Measurements from ENCODE around the gene MEIS2. TPM values are rescaled to one million over a fixed set of nuclear protein-coding genes. Genes with fewer than 3 reads are reported as not detected.

The MEIS2 gene
- total RNA-seq, 1 donor from 2014 or later: 13.0 TPM

GRCh38 chr15:36977659-36978058 is 122.7 kb downstream of the MEIS2 start:
- H3K27ac Mint-ChIP-seq (ENCODE audit: unreplicated experiment): no peak overlapping the region
- no peak for DNase-seq (ENCODE audit: low spot score)

GRCh38 chr15:36972704-36973103 is 127.6 kb downstream of the MEIS2 start:
- no peaks in the 10 kb centered on the region for H3K36me3 Mint-ChIP-seq (ENCODE audit: low read depth, unreplicated experiment)
- no peak for TF ChIP-seq CTCF (IDR thresholded peaks at IDR 0.05; ENCODE audit: unreplicated experiment)
- no peak for DNase-seq (ENCODE audit: low spot score)
- H3K27me3 Mint-ChIP-seq (ENCODE audit: unreplicated experiment): peaks cover 2% of the 10 kb centered on the region
- H3K4me3 Mint-ChIP-seq (ENCODE audit: unreplicated experiment): no peak overlapping the region
- no peak overlapping the region for H3K27ac Mint-ChIP-seq (ENCODE audit: unreplicated experiment)
- H3K4me1 Mint-ChIP-seq (ENCODE audit: unreplicated experiment): peaks cover 2% of the 10 kb centered on the region
- H3K9me3 Mint-ChIP-seq (ENCODE audit: unreplicated experiment): no peaks in the 10 kb centered on the region

More at GRCh38 chr15:36977659-36978058, 122.7 kb downstream of the MEIS2 start:
- no peaks in the 10 kb centered on the region for H3K27me3 Mint-ChIP-seq (ENCODE audit: unreplicated experiment)
- H3K4me3 Mint-ChIP-seq (ENCODE audit: unreplicated experiment): no peak overlapping the region
- H3K36me3 Mint-ChIP-seq (ENCODE audit: low read depth, unreplicated experiment): no peaks in the 10 kb centered on the region
- TF ChIP-seq CTCF (IDR thresholded peaks at IDR 0.05; ENCODE audit: unreplicated experiment): no peak
- H3K4me1 Mint-ChIP-seq (ENCODE audit: unreplicated experiment): no peaks in the 10 kb centered on the region
- H3K9me3 Mint-ChIP-seq (ENCODE audit: unreplicated experiment): no peaks in the 10 kb centered on the region

GRCh38 chr15:36970522-36970921 is 129.8 kb downstream of the MEIS2 start:
- Mint-ChIP-seq H3K4me3 (ENCODE audit: unreplicated experiment) (no peak overlapping the region), H3K27me3 (ENCODE audit: unreplicated experiment) (peaks cover 2% of the 10 kb centered on the region), H3K36me3 (ENCODE audit: low read depth, unreplicated experiment) (no peaks in the 10 kb centered on the region), H3K4me1 (ENCODE audit: unreplicated experiment) (peaks cover 2% of the 10 kb centered on the region), H3K9me3 (ENCODE audit: unreplicated experiment) (no peaks in the 10 kb centered on the region), H3K27ac (ENCODE audit: unreplicated experiment) (no peak overlapping the region)
- no peak for DNase-seq (ENCODE audit: low spot score)
- no peak for TF ChIP-seq CTCF (IDR thresholded peaks at IDR 0.05; ENCODE audit: unreplicated experiment)

GRCh38 chr15:36967929-36968328 is 132.4 kb downstream of the MEIS2 start:
- H3K27me3 Mint-ChIP-seq (ENCODE audit: unreplicated experiment): peaks cover 2% of the 10 kb centered on the region
- H3K27ac Mint-ChIP-seq (ENCODE audit: unreplicated experiment): no peak overlapping the region
- no peaks in the 10 kb centered on the region for H3K9me3 Mint-ChIP-seq (ENCODE audit: unreplicated experiment)
- H3K4me1 Mint-ChIP-seq (ENCODE audit: unreplicated experiment): peaks cover 2% of the 10 kb centered on the region
- DNase-seq (ENCODE audit: low spot score): no peak
- TF ChIP-seq CTCF (IDR thresholded peaks at IDR 0.05; ENCODE audit: unreplicated experiment): no peak
- H3K4me3 Mint-ChIP-seq (ENCODE audit: unreplicated experiment): no peak overlapping the region
- H3K36me3 Mint-ChIP-seq (ENCODE audit: low read depth, unreplicated experiment): no peaks in the 10 kb centered on the region

- no peak for DNase-seq (ENCODE audit: low spot score)
- no peak for TF ChIP-seq CTCF (IDR thresholded peaks at IDR 0.05; ENCODE audit: unreplicated experiment)
- no peak overlapping the region for H3K4me3 Mint-ChIP-seq (ENCODE audit: unreplicated experiment)
- no peak overlapping the region for H3K27ac Mint-ChIP-seq (ENCODE audit: unreplicated experiment)
- H3K36me3 Mint-ChIP-seq (ENCODE audit: low read depth, unreplicated experiment): no peaks in the 10 kb centered on the region
- H3K9me3 Mint-ChIP-seq (ENCODE audit: unreplicated experiment): no peaks in the 10 kb centered on the region
- H3K4me1 Mint-ChIP-seq (ENCODE audit: unreplicated experiment): peaks cover 2% of the 10 kb centered on the region
- H3K27me3 Mint-ChIP-seq (ENCODE audit: unreplicated experiment): peaks cover 2% of the 10 kb centered on the region
Observed at GRCh38 chr15:36966708-36967107, 133.6 kb downstream of the MEIS2 start.
